GM18499 (cell line): ENCODE results near the gene KRTAP3-1.

Experiments used
- ATAC-seq: cut with Tn5 transposase; IDR thresholded peaks from one replicate; pipeline ENCODE4 v1.9.1; 2021; ENCODE audit warnings: moderate number of reproducible peaks; ENCODE audit not compliant: insufficient read depth, unreplicated experiment

KRTAP3-1 gene

DNA sequence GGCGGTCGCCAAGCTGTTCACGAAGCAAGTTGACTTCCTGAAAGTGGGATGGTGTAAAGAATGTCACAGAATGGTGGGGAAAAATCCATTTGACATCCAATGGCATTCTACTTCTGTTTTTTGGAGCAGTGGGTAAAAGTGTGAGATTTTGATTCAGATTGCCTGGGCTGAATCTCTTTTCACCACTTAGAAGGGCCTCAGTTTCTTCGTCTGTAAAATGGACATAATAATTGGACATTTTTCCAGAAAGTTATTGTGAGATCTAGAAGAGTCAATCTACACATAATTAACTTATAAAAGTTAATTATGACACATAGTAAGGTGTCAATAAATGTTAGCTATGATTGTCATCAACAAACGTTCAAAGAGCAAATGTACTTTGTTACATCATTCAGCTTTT, 27.8 kb downstream of the KRTAP3-1 start:
- ATAC-seq, result no peak

DNA sequence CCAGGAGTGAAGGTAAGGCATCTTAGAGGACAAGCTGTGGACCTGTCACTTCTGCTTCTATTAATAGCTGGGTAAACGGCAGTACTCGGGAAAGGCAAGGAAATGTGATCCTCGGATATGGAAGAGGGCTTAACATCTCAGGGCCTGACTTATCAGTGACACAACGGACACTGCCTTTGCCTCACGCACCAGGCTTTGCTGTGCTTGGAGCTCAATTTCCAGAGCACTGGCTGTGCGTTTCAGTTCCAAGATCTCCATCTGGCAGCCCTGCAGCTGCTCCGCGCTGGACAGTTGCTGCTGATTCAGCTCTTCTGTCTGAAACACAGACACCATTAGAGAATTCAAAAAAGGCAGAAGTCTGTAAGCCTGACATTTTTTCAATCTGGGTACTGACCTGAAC, 28.3 kb downstream of the KRTAP3-1 start:
- no peak for ATAC-seq

DNA sequence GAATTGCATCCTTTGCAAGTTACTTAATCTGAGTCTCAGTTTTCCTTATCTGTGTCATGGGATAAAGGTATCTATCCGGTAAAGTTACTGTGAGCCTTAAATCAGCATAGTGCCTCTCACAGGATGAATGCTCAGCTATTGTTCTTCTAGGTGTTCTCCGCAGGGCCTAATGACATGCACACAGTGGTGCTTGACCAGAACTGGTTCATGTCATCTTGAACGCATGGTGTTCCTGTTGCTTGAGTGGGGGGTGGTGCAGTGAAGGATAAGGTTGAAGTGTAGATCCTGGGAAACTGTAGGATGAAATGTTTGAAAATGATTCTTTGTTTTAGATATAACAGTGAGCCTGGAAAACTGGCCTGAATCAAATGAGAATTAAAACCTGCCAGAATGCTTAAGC, 28.8 kb downstream of the KRTAP3-1 start:
- ATAC-seq, result no peak

DNA sequence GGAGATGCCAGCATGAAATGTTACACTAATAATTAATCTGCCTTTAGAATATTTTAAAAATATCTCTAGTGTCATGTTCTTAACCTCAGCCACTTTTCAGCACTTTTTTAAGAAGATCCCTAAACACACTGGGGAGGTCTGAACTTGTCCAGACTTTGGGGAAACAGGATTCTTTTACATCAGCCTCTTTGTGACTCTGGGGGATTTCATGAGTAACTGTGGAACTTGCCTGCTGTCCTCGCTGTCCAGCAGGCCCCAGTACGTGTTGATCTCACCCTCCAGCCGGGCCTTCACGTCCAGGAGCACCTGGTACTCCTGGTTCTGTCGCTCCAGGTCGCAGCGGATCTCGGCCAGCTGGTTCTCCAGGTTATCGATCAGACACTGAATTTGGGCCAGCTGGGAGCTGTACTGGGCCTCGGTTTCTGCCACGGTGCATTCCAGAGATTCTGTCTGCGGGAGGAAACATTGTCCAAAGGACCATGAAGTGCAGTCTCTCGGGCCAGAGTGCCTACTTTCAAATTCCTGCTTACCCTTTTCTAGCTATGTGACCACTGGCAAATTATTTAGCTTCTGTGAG, 30.3 kb downstream of the KRTAP3-1 start:
- no peak for ATAC-seq

DNA sequence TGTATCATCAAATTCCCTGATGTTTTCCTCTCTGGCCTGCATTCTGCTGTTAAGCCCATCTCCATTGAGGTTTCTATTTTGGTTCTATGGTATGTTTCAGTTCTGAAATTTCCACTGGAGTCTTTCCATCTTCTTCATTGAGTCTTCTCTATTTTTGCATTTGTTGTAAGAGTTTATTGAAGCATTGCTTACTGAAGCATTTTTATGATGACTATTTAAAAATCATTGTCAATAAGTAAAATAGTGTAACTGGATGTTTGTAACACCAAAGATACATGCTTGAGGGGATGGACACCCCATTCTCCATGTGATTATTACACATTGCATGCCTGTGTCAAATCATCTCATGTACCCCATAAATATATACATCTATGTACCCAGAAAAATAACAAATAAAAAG, 33.4 kb downstream of the KRTAP3-1 start:
- ATAC-seq, result no peak

DNA sequence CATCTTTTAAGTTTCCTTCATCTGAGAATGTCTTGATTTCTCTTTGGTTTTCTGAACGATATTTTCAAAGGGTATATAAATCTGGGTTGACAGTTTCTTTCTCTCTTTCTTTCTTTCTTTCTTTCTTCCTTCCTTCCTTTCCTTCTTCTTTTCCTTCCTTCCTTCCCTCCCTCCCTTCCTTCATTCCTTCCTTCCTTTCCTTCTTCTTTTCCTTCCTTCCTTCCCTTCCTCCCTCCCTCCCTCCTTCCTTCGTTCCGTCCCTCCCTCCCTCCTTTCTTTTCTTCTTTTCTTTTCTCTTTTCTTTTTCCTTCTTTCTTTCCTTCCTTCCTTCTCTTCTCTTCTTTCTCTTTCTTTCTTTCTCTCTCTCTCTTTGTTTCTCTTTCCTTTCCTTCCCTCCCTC, 34.6 kb downstream of the KRTAP3-1 start:
- ATAC-seq, result no peak

DNA sequence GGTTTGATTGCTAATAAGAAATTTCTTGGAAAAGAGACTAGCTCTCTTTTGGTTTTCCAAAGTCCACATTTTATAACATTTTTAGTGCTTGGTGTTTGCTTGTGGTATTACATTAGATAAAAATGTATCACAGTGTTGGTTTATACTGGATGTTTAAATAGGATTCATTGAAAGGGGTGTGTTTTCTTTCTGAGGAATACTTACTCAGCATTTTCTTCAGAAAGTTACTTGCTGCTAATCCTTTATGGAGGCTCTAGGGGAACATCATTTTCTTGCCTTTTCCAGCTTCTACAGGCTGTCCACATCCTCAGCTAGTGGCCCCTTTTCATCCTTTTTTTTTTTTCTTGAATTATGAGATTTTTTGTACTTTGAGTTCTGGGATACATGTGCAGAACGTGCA, 41.3 kb downstream of the KRTAP3-1 start:
- no peak for ATAC-seq

DNA sequence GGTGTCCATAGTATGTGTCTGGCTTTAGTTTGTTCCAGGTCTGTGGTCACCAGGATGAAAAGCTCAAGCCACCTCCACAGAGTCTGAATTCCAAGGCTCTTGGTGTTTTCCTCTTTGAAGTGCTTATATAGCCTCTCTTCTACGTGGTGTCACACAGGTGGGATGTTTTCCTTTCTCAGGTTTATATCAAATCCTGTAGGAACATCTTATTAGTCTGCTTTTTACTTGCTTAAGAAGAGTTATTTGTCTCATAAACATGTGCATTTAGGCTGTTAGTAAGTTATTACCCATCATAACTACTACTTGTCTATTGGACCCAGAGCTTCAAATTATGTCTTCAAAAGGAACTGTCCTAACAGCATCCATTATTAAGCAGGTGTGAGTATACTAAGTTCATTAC, 42.1 kb downstream of the KRTAP3-1 start, which contains the start of gene KRT39:
TSS of gene KRT39 (minus strand) at position 101 of the 400 bp plus-strand sequence. CDS start at position 9, 92 bp downstream.
- ATAC-seq, result no peak

DNA sequence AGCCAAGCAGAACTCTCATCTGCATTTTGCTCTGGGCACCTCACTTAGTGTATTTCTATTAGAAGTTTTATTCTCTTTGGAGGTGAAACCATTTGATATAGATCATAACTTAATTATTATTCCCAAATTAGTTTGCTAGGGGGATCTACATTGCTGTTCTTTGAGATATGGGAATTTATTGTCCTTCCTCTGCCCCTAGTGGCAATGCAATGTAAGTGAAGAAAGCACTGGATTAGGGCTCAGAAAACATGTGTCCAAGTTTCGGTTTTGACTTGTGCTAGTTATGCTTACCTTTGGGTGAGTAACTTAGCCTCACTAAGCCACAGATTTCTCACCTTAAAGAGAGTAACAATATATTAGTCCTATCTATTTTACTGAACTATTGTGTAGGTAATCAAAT, 45.1 kb downstream of the KRTAP3-1 start:
- no peak for ATAC-seq

DNA sequence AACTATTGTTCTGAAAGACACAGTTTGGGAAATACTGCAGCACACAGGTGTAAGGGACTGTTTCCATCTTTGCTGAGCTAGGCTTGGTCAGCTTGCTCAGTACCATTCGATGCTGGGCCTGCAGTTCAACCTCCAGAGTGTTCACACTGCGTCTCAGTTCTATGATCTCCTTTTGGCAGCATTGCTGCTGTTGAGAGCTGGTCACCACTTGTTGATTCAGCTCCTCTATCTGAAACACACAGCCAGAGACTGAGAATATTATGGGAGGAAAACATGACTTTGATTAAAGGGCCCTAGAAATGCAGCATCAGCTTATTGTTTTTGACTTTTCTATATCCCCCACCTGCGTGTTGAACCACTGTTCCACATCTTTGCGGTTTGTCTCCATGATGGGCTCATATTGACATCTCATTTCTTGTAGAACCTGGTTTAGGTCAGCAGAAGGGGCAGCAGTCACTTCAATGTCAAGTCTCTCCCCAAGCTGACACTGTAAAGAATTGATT, 46.8 kb downstream of the KRTAP3-1 start:
- no peak for ATAC-seq

DNA sequence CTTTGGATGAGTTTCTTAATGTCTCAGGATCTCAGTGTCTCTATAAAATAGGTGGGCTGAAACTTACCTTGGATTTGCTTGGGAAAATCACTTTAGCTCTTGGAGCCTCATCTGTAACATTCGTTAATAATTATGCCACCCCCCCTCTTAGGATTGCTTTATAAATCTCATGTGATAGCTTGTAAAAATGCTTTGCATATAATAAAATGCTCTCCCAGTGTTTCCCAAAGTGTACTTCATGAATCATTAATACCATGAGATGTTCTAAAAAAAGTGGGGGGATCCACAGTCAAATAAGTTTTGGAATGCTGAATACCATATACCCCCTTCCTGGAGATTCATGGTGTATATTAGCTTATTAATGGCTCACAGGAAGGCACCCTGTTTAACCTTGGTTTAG, 47.3 kb downstream of the KRTAP3-1 start:
- no peak for ATAC-seq

DNA sequence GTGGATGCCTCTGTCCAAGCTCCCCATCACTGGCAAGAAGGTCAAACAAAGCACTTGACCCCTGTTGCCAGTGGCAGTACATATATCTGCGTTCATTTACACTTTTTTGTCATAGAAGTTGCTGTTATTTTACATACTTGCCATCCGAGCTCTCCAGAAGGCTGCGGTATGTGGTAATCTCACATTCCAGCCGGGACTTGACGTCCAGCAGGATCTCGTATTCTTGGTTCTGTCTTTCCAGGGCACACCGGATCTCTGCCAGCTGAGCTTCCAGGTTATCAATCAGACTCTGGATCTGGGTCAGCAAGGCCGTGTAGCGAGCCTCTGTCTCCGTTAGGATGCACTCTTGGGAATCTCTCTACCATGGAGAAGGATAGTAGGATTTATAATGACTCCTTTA, 48.8 kb downstream of the KRTAP3-1 start:
- no peak for ATAC-seq
